ENCODE data around the gene USP16.

DNA sequence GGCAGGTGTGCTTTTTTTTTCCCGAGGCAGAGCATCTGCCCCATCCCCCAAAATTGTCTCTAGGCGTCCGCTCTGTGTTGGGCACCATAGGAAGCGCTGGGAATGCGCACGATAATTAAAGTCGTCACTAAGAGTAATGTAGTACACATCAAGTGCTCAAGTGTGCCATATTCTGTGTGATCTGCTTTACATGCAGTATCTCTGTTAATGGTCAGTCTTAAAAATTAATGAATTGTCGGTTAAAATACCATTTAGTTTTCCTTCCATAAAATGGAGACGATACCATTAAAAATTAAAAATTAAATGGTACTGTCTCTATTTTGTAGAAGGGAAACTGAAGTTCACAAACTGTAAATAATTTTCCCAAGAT, 49.5 kb downstream of the USP16 start:
- TF ChIP-seq, protein P1, sequence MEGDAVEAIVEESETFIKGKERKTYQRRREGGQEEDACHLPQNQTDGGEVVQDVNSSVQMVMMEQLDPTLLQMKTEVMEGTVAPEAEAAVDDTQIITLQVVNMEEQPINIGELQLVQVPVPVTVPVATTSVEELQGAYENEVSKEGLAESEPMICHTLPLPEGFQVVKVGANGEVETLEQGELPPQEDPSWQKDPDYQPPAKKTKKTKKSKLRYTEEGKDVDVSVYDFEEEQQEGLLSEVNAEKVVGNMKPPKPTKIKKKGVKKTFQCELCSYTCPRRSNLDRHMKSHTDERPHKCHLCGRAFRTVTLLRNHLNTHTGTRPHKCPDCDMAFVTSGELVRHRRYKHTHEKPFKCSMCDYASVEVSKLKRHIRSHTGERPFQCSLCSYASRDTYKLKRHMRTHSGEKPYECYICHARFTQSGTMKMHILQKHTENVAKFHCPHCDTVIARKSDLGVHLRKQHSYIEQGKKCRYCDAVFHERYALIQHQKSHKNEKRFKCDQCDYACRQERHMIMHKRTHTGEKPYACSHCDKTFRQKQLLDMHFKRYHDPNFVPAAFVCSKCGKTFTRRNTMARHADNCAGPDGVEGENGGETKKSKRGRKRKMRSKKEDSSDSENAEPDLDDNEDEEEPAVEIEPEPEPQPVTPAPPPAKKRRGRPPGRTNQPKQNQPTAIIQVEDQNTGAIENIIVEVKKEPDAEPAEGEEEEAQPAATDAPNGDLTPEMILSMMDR (conservative IDR thresholded peaks at IDR 0.05) = no peak
- no peak for TF ChIP-seq EZH2 (IDR thresholded peaks at IDR 0.05; ENCODE audit: low read depth)

All from PC-9 (cell line).